Raji (cell line): ENCODE results near the gene FADS3.
A peak's percentile ranks its signal among the peaks of the same experiment; 100 is the strongest.

Experiments
- POLR2A ChIP-seq: IDR thresholded peaks from 2 replicates; pipeline ENCODE4 v1.6.1; 2011; ENCODE audit warnings: low read depth, low read length, control low read depth; ENCODE audit not compliant: insufficient read depth

Gene FADS3

DNA sequence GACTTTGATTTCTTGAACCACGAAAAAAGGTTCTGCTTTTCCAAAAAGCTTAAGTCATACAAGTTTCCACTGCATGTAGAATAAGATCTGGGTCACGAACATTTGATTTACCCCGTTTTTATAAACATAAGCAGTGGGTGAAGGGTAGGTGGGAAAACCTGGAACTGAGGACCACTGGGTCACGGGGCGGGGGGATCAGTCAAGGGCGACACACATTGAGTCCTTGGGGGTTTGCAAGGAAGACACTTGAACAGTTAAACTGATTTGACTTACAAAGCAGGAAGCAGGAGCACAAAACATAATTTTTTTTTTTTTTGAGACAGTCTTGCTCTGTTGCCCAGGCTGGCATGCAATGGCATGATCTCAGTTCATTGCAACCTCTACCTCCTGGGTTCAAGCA, 10.9 kb downstream of the FADS3 start:
- peak; percentile 35; the same call in 1 of the 2 replicates for TF ChIP-seq POLR2A

DNA sequence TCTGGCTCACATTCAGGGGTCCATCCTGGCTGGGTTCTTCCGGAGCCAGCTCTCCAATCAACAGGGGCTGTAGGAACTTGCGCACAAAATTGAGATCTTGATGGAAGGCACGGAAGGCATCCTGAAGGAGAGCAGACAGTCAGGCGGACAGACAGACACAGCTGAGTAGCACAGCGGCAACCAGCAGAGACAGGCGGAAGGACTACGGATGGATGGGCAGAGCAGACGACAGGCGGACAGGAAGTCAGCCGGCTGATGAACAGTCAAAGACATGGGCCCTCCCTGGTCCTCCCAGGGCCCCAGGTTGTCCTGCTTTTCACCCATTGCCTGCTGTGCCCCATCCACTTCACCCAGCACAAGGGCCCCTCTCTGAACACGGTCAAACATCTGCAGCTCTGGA, 11.3 kb downstream of the FADS3 start:
- peak; percentile 54; the same call in 1 of the 2 replicates for TF ChIP-seq POLR2A

GRCh38 chr11:61879152-61879551, 12.2 kb downstream of the FADS3 start:
- no peak for TF ChIP-seq POLR2A

GRCh38 chr11:61875698-61876097, 15.6 kb downstream of the FADS3 start:
- no peak for TF ChIP-seq POLR2A

DNA sequence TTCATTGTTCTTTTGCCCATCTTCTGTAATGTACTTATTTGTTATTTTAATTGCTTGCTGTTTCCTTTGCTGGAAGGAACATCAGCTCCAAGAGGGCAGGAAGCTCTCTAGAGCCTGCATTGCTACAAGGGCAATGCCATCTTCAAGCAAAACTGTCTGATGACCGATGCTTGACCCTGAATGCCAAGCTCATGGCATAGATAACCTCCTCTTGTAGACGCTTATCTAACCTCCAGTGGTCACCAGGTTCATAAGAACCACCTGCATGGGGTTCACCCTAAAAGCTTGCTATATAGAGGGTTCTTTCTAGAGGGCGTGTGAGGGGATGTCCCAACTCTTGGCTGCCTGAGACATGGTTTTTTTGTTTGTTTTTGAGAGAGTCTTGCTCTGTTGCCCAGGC, 16.5 kb downstream of the FADS3 start:
- TF ChIP-seq POLR2A, result no peak

GRCh38 chr11:61874377-61874809, 17.0 kb downstream of the FADS3 start:
- no peak for TF ChIP-seq POLR2A

- no peak for TF ChIP-seq POLR2A
Observed at GRCh38 chr11:61873588-61874376, 17.6 kb downstream of the FADS3 start.

- TF ChIP-seq POLR2A, result no peak
Observed at GRCh38 chr11:61872935-61873565, 18.3 kb downstream of the FADS3 start.

- peak; percentile 43; the same call in 1 of the 2 replicates for TF ChIP-seq POLR2A
Observed at GRCh38 chr11:61871158-61871597, 20.2 kb downstream of the FADS3 start.

- TF ChIP-seq POLR2A, result no peak
Observed at GRCh38 chr11:61870541-61871031, 20.8 kb downstream of the FADS3 start.

DNA sequence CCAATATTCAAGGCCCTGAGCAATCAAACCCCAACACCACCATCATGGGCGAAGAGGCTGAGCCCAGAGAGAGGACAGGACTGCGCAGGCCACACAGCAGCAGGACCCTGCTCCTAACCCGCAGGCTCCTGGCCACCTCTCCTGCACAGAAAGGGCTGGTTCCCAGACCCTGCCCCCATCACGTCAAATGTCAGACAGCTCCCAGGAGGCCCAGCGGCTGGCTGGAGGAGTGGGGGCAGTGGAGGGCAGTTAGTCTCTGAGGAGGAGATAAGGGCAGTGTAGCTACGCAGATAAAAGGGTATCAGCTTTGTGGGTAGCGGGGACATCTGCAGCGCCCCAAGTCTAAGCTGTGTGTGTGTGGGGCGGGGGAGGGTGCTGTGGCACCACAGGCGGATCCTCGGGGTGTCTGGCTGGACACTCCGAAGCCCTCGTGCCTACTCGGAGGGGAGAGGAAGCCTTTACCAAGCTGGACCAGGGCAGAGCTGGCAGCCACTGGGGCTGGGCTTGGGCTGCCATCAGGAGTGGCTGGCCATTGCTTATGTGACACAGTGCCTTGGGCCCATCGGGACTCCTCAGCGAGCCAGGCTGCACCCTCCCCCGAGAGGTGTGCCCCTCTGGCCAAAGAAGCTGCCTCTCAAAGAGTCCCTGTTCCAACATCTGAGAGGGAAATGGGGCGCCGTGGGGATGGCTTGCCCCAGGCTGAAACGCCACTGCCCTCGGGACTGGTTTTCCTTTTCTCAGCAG, 21.5 kb downstream of the FADS3 start:
- TF ChIP-seq POLR2A, result no peak

DNA sequence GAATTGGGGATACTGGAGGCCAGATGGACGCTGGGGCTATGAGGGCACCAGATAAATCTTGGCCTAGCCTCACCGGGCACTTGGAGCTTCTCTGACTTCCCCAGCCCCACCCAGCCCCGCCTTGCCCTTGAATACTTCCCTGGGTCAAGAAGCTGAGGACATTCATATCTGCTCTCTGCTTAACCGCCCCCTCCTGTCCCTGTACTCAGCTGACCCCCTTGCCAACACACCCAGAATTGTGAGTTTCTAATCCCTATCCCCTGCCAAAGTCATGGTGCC, 22.0 kb downstream of the FADS3 start:
- TF ChIP-seq POLR2A, result no peak

- TF ChIP-seq POLR2A, result no peak
Observed at GRCh38 chr11:61868571-61869428, 22.5 kb downstream of the FADS3 start.

GRCh38 chr11:61866958-61867343, 24.4 kb downstream of the FADS3 start:
- no peak for TF ChIP-seq POLR2A
